Endothelial cell of umbilical vein (primary cell): Measurements from ENCODE around the gene SCAPER. TPM values are rescaled to one million over a fixed set of nuclear protein-coding genes. Genes with fewer than 3 reads are reported as not detected.

Experiments used
- BruUV-seq: library from RNA; stranded (reverse); fragments of 400-500 nt; replicated peaks from 2 replicates; lab custom pipeline; 2021; lab: Mats Ljungman, UMichigan
- CTCF ChIA-PET: fragments of 300-600, 350-600 bp; sonication (Branson Sonifier 250); formaldehyde crosslinking; loops from one replicate; lab custom pipeline; 2021; ENCODE audit warnings: antibody characterized with exemption, inconsistent platforms; lab: Charles Lee
- POLR2A ChIA-PET: fragments of 300-600, 350-600 bp; sonication (Branson Sonifier 250); formaldehyde crosslinking; loops from one replicate; lab custom pipeline; 2021; ENCODE audit warnings: antibody characterized with exemption, inconsistent platforms; lab: Charles Lee
- DNase-seq: peaks from one replicate; pipeline ENCODE4 v3.0.0-alpha.2; 2011; ENCODE audit warnings: low read depth, low spot score
- FAIRE-seq: peaks from 2 replicates; lab custom pipeline; 2011; peaks lifted over from hg19 to GRCh38; lab: Jason Lieb, UNC
- H2AFZ ChIP-seq: 2 replicates; pipeline ENCODE4 v1.6.0; 2012; ENCODE audit warnings: low read depth, low read length, control low read depth, inconsistent platforms
- H3K27ac ChIP-seq: 2 replicates; pipeline ENCODE4 v1.5.1; 2011; ENCODE audit warnings: low read depth, mild to moderate bottlenecking, control low read depth, low read length, moderate library complexity; ENCODE audit not compliant: insufficient read depth
- H3K27me3 ChIP-seq, 2 experiments: 2 replicates each; pipeline versions ENCODE4 v1.6.0 to v1.6.1; 2011; ENCODE audit warnings: low read length in 2 of 2, mixed read lengths in 1 of 2; ENCODE audit not compliant: control insufficient read depth in 2 of 2, insufficient read depth in 2 of 2
- H3K36me3 ChIP-seq, 2 experiments: 2 replicates in 1 of 2; 3 replicates in 1 of 2; pipeline ENCODE4 v1.5.1; 2011; ENCODE audit warnings: low read length in 2 of 2, mild to moderate bottlenecking in 1 of 2, moderate library complexity in 1 of 2; ENCODE audit not compliant: control insufficient read depth in 2 of 2, insufficient read depth in 2 of 2; ENCODE audit errors: extremely low read depth in 1 of 2
- H3K4me1 ChIP-seq: 3 replicates; pipeline ENCODE4 v1.5.1; 2011; ENCODE audit warnings: mild to moderate bottlenecking, low read length; ENCODE audit not compliant: control insufficient read depth, insufficient read depth; ENCODE audit errors: extremely low read depth
- H3K4me2 ChIP-seq: 2 replicates; pipeline ENCODE4 v1.6.1; 2011; ENCODE audit warnings: low read length, control low read depth, mixed read lengths; ENCODE audit not compliant: insufficient read depth
- H3K4me3 ChIP-seq, 3 experiments: fragments of 200-600 bp in 1 of 3; sonication (generic), shearing (Covaris generic) in 1 of 3; replicated peaks in 1 of 3; 2 replicates each; pipeline ENCODE4 v1.5.1; 2011 to 2016; ENCODE audit warnings: control low read depth in 3 of 3, low read length in 3 of 3, mild to moderate bottlenecking in 2 of 3, inconsistent platforms in 1 of 3, low read depth in 1 of 3, moderate library complexity in 1 of 3; ENCODE audit not compliant: insufficient read depth in 1 of 3
- H3K79me2 ChIP-seq: 2 replicates; pipeline ENCODE4 v1.6.0; 2012; ENCODE audit warnings: low read length, inconsistent platforms; ENCODE audit not compliant: control insufficient read depth, insufficient read depth
- H3K9ac ChIP-seq: replicated peaks from 2 replicates; pipeline ENCODE3; 2011; ENCODE audit warnings: low read length, control low read depth; ENCODE audit not compliant: insufficient read depth; ENCODE audit errors: extremely low read depth
- H3K9me1 ChIP-seq: replicated peaks from 3 replicates; pipeline ENCODE4 v1.6.0; 2011; ENCODE audit warnings: mild to moderate bottlenecking, low read length; ENCODE audit not compliant: control insufficient read depth, insufficient read depth; ENCODE audit errors: extremely low read depth
- H3K9me3 ChIP-seq: replicated peaks from 2 replicates; pipeline ENCODE4 v1.5.1; 2012; ENCODE audit warnings: low read length, inconsistent platforms; ENCODE audit not compliant: control insufficient read depth, insufficient read depth
- H4K20me1 ChIP-seq: replicated peaks from 2 replicates; pipeline ENCODE3; 2011; ENCODE audit warnings: mild to moderate bottlenecking, low read length; ENCODE audit not compliant: control insufficient read depth, insufficient read depth; ENCODE audit errors: extremely low read depth
- FOS ChIP-seq: IDR thresholded peaks from 2 replicates; pipeline ENCODE4 v1.6.1; 2011; ENCODE audit warnings: mild to moderate bottlenecking, low read length, moderate library complexity, borderline replicate concordance; ENCODE audit not compliant: insufficient read depth
- GATA2 ChIP-seq: IDR thresholded peaks from 2 replicates; pipeline ENCODE4 v1.7.0; 2011; ENCODE audit warnings: low read depth, mild to moderate bottlenecking, moderate library complexity, mixed read lengths, low read length; ENCODE audit not compliant: insufficient read length, insufficient read depth
- JUN ChIP-seq: IDR thresholded peaks from 2 replicates; pipeline ENCODE4 v1.6.1; 2011; ENCODE audit warnings: borderline replicate concordance, low read depth; ENCODE audit not compliant: insufficient read length, insufficient read depth
- MYC ChIP-seq: IDR thresholded peaks from one replicate; pipeline ENCODE4 v1.6.1; 2011; ENCODE audit warnings: mild to moderate bottlenecking, low read depth, low read length
- POLR2A ChIP-seq: IDR thresholded peaks from 2 replicates; pipeline ENCODE4 v1.6.1; 2012; ENCODE audit warnings: low read depth, mild to moderate bottlenecking, control low read depth, low read length
- POLR2AphosphoS5 ChIP-seq: IDR thresholded peaks from 2 replicates; pipeline ENCODE4 v1.6.1; 2012; ENCODE audit warnings: low read depth, mild to moderate bottlenecking, control low read depth, low read length, moderate library complexity; ENCODE audit not compliant: insufficient read depth
- dilution Hi-C: fragments of 300-500 bp; cut with MboI; formaldehyde crosslinking; loops from one replicate; pipeline ENCODE4 v1.15.0; 2019; ENCODE audit warnings: low sequenced_read_pairs; ENCODE audit not compliant: extremely low pct_ligation_motif_present
- intact Hi-C: fragments of 100-400 bp; cut with micrococcal nuclease; formaldehyde crosslinking; loops from one replicate; pipeline ENCODE4 v1.10.0; 2022
- polyA plus RNA-seq, 4 experiments: library from polyadenylated mRNA; depleted of rRNA in 3 of 4; stranded (reverse) in 3 of 4; unstranded in 1 of 4; fragments of >200 nt; gene quantifications; 2 replicates each; pipeline versions ENCODE4 v1.2.1 to v1.2.3, GENCODE V29; 2011 to 2012; ENCODE audit warnings: missing spikeins in 1 of 4
- total RNA-seq: library from RNA; stranded (reverse); gene quantifications from 2 replicates; pipeline ENCODE4 v1.2.3, GENCODE V29; 2021
- TF ChIP-seq, protein P1 (sequence below), 2 donors: IDR thresholded peaks; 1 replicate in 1 of 2; 2 replicates in 1 of 2; pipeline ENCODE4 v1.5.1; 2011; ENCODE audit warnings: low read length in 2 of 2, mild to moderate bottlenecking in 2 of 2, moderate library complexity in 2 of 2, control low read depth in 1 of 2, inconsistent platforms in 1 of 2, low read depth in 1 of 2; ENCODE audit not compliant: insufficient read depth in 1 of 2; ENCODE audit errors: extremely low read depth in 1 of 2
- TF ChIP-seq, protein P2 (sequence below): IDR thresholded peaks from 2 replicates; pipeline ENCODE4 v1.6.1; 2011; ENCODE audit not compliant: insufficient read depth, insufficient read length

The SCAPER gene
- total and polyA plus RNA-seq, 2 donors (not counting 3 experiments of a cell fraction or from before 2014, with no cell fraction given): 2.7 to 12.7 TPM

DNA sequence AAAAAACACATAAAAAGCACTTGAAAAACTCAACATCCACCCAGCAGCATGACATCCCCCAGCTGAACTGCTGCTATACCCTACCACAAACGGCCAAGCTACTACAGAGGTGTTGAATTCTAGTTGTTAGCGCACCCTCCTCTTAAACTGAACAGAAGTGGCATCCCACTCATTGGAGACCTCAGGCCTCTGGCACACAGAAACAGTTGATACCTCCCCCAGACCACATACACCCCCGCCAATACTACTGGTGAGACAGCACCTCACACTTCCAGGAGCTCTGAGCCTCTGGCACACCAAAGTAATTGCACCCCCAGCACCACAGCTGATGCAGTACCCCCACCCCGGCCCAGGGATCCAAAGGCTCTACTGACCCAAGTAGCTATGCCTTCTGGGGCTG is 190.2 kb downstream of the SCAPER start:
- no peaks in the 10 kb centered on the region for H4K20me1 ChIP-seq
- no peak overlapping the region for H3K4me2 ChIP-seq
- BruUV-seq: no TSS peak
- ChIA-PET CTCF (no interaction called here), POLR2A (no interaction called here)
- intact Hi-C loops (no loop called here), dilution Hi-C loops (no loop called here)
- H3K36me3 ChIP-seq: no peaks in the 10 kb centered on the region
- FAIRE-seq (no peak), DNase-seq (no peak)
- no peaks in the 10 kb centered on the region for H3K9me1 ChIP-seq
- no peak overlapping the region for H2AFZ ChIP-seq
- no peak for TF ChIP-seq POLR2A
- no peak for TF ChIP-seq FOS
- TF ChIP-seq POLR2AphosphoS5: no peak
- TF ChIP-seq, protein P1, sequence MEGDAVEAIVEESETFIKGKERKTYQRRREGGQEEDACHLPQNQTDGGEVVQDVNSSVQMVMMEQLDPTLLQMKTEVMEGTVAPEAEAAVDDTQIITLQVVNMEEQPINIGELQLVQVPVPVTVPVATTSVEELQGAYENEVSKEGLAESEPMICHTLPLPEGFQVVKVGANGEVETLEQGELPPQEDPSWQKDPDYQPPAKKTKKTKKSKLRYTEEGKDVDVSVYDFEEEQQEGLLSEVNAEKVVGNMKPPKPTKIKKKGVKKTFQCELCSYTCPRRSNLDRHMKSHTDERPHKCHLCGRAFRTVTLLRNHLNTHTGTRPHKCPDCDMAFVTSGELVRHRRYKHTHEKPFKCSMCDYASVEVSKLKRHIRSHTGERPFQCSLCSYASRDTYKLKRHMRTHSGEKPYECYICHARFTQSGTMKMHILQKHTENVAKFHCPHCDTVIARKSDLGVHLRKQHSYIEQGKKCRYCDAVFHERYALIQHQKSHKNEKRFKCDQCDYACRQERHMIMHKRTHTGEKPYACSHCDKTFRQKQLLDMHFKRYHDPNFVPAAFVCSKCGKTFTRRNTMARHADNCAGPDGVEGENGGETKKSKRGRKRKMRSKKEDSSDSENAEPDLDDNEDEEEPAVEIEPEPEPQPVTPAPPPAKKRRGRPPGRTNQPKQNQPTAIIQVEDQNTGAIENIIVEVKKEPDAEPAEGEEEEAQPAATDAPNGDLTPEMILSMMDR (IDR thresholded peaks at IDR 0.05; ENCODE audit: extremely low read depth in 1 of 2, insufficient read depth in 1 of 2, low read depth in 1 of 2, low read length in 2 of 2): no peak
- no peak for TF ChIP-seq MYC
- TF ChIP-seq JUN: no peak
- TF ChIP-seq, protein P2, sequence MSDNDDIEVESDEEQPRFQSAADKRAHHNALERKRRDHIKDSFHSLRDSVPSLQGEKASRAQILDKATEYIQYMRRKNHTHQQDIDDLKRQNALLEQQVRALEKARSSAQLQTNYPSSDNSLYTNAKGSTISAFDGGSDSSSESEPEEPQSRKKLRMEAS: no peak
- no peak for TF ChIP-seq GATA2
- H3K4me1 ChIP-seq: peaks cover 4% of the 10 kb centered on the region
- no peak overlapping the region for H3K4me3 ChIP-seq
- no peaks in the 10 kb centered on the region for H3K9me3 ChIP-seq
- no peaks in the 10 kb centered on the region for H3K79me2 ChIP-seq
- H3K27me3 ChIP-seq: no peaks in the 10 kb centered on the region
- no peak overlapping the region for H3K9ac ChIP-seq
- H3K27ac ChIP-seq: no peak overlapping the region
